ENCODE results near the gene FAM13A.

DNA sequence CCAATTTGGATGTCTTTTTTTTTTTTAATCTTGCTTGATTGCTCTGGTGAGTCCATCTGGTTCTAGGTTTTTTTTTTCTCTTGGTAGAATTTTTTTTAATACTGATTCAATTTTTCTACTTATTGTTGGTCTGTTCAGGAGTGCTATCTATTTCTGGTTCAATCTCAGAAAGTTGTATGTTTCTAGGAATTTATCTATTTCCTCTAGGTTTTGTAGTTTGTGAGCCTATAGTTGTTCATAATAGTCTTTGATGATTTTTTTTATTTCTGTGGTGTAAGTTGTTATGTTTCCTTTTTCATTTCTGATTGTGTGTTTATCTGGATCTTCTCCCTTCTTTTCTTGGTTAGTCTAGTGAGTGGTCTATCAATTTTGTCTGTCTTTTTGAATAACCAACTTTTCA lies 129.6 kb downstream of the FAM13A start:
- TF ChIP-seq, protein P1, sequence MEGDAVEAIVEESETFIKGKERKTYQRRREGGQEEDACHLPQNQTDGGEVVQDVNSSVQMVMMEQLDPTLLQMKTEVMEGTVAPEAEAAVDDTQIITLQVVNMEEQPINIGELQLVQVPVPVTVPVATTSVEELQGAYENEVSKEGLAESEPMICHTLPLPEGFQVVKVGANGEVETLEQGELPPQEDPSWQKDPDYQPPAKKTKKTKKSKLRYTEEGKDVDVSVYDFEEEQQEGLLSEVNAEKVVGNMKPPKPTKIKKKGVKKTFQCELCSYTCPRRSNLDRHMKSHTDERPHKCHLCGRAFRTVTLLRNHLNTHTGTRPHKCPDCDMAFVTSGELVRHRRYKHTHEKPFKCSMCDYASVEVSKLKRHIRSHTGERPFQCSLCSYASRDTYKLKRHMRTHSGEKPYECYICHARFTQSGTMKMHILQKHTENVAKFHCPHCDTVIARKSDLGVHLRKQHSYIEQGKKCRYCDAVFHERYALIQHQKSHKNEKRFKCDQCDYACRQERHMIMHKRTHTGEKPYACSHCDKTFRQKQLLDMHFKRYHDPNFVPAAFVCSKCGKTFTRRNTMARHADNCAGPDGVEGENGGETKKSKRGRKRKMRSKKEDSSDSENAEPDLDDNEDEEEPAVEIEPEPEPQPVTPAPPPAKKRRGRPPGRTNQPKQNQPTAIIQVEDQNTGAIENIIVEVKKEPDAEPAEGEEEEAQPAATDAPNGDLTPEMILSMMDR (IDR thresholded peaks at IDR 0.05) = no peak
- TF ChIP-seq POLR2A (IDR thresholded peaks at IDR 0.05) = no peak
